HG02973 (cell line): Measurements from ENCODE around the gene NCEH1.

ENCODE experiments used
- ATAC-seq: cut with Tn5 transposase; IDR thresholded peaks from one replicate; pipeline ENCODE4 v1.9.1; 2021; ENCODE audit warnings: moderate library complexity; ENCODE audit not compliant: unreplicated experiment

The NCEH1 gene

DNA sequence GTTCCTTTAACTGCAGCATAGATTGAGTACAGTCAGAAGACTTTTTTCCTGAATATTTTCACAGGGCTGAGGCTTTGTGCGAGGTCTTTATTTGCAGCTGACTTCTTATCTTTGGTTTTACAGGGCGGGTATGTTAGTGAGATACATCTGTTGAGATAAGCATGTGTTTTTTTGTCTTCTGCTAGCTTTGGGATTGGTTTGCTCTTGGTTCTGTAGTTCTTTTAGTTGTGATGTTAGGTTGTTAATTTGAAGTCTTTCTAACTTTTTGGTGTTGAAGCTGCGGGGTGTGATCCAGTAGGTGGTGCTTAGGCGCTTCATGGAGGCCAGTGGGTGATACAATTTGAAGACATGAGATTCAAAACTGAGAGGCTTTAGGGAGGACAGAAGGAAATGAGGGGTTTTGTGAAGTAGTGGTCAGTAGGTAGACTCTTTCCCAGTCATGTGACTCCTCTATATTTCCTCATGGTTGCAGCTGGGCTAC lies 119.7 kb downstream of the NCEH1 start:
- ATAC-seq = no peak

DNA sequence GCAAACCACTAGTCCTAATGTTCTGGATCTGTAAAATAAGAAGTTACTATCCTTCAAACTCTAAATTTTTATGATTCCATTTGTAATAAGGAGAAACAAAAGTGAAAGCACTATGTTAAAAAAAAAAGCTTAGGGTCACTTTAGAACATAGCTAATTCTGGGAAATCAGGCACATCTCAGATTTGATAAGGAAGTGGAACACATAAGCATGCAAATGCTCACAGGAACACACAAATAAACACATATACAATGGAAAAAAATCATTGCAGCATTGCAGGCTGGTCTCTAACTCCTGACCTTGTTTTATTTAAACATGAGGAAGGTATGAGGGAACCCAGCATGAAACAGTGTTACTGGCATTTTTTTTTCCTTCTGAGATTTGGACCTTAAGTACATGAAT lies 124.4 kb downstream of the NCEH1 start:
- ATAC-seq = no peak

DNA sequence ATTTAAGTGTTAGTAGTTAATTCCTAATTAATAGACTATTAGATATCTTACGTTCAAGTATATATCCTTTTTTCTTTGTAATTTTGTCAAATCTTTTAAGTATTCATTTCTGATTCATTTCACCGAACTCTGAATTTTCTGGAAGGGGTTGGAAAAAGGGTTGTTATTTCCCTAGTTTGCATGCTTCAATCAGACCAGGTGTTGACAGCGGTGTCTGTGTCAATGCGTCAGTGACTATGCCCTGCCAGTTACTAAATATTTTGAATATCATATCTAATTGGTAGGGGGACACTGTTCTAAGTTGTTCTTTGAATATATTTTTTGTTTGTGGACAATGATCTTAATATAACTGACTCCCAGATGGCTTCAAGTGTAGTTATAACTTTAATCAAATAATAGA lies 124.9 kb downstream of the NCEH1 start:
- ATAC-seq = no peak

DNA sequence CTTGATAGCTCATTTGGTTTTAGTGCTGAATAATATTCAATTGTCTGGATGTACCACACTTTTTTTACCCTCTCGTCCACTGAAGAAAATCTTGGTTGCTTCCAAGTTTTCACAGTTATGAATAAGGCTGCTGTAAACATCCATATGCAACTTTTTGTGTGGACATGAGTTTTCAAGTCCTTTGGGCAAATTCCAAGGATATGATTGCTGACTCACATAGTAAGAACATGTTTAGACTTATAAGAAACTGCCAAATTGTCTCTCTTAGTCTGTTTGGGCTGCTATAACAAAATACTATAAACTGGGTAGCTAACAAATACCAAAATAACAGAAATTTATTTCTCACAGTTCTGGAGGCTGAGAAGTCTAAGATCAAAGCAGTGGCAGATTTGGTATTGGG lies 128.2 kb downstream of the NCEH1 start:
- no peak for ATAC-seq

DNA sequence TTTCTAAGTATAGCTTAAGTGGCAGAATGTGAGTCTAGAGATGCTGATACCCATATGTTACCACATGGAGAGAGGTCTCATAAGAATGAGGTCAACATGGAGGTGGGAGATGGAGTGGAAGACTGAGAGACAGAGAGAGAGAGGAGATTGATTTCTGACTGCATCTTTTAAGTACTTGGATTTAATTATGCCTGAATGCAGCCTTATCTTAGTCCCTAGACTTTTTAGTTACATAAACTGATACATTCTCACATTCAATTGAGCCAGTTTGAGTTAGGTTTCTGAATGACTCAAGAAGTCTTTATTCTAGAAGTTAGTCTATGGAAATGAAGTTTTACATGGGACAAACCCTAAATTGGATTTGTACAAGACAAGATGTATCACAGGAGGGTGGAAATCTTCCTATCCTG lies 129.1 kb downstream of the NCEH1 start:
- ATAC-seq = no peak

DNA sequence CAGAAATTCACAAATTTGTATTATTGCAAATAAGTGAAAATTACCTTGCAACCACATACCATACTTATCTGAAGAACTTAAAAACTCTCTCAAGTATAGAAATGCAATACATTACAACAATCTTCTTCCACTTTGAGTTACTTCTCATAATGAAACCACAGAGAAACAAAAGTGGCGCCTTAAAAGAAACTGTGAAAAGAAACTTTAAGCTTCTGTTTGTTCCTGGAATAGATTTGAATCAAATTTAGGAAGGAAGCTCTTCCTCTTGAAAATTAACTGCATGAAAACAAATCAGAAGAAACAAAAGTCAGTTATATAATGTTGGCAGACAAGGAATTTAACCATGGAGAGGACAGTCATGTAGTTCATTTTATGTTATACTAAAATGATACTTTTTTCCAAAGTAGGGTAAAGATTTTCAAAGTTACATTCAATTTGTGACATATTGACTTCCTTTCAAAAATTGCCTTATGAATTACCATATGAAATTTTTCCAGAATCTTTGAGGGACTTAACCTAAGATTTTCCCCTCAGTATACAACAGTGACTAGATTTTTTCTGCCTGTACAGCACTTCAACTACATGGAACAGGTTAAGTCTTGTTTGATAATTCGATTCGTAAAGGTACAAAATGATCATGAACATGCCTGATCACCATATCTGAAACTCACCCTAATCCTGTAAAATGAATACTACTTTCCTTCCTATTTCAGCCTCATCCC lies 130.0 kb downstream of the NCEH1 start:
- ATAC-seq = peak; percentile 73
